Stimulated activated CD4-positive, alpha-beta T cell treated with anti-CD3 and anti-CD28 coated beads, Interleukin-15, amount 100 ng/mL, for 48 hours (primary cell): ENCODE results near the gene CHST2.
A peak's percentile ranks its signal among the peaks of the same experiment; 100 is the strongest.
"Not testable (repeated sequence)": the region's sequence is repeated elsewhere in the genome, so short reads cannot be mapped to it uniquely, and the experiment has no call there.

Experiments used
- DNase-seq, 2 donors: peaks; one replicate each; pipeline ENCODE4 v3.0.0-alpha.2; 2020; ENCODE audit warnings: low read depth in 2 of 2

Gene CHST2

GRCh38 chr3:143119009-143119914, at the start of gene CHST2:
CHST2 (plus strand) TSS chr3:143119771; CDS start chr3:143120817, 1,046 bp downstream.
- DNase-seq: peak; percentile 39 to 62

- no peak for DNase-seq
These were observed 48.5 kb upstream of the CHST2 start for GRCh38 chr3:143070977-143071551.

GRCh38 chr3:143071776-143072175, 47.8 kb upstream of the CHST2 start:
- DNase-seq: no peak

- DNase-seq: not testable (repeated sequence)
These were observed 47.1 kb upstream of the CHST2 start for GRCh38 chr3:143072298-143073020.

GRCh38 chr3:143073541-143073940, 46.0 kb upstream of the CHST2 start:
- DNase-seq: not testable (repeated sequence)

GRCh38 chr3:143073983-143074382, 45.6 kb upstream of the CHST2 start:
- DNase-seq: not testable (repeated sequence)

- no peak for DNase-seq
These were observed 40.7 kb upstream of the CHST2 start for GRCh38 chr3:143078883-143079282.

- no peak for DNase-seq
These were observed 39.4 kb upstream of the CHST2 start for GRCh38 chr3:143080196-143080595.

GRCh38 chr3:143081365-143081764, 38.2 kb upstream of the CHST2 start:
- DNase-seq: no peak

- DNase-seq: peak in 1 of 2 donors; percentile 9
These were observed 37.5 kb upstream of the CHST2 start for GRCh38 chr3:143081844-143082778.

- no peak for DNase-seq
These were observed 35.8 kb upstream of the CHST2 start for GRCh38 chr3:143083781-143084180.

GRCh38 chr3:143084856-143085731, 34.5 kb upstream of the CHST2 start:
- DNase-seq: no peak

- DNase-seq: no peak
These were observed 30.7 kb upstream of the CHST2 start for GRCh38 chr3:143088835-143089234.

- DNase-seq: no peak
These were observed 29.6 kb upstream of the CHST2 start for GRCh38 chr3:143089965-143090364.

GRCh38 chr3:143090486-143090885, 29.1 kb upstream of the CHST2 start:
- no peak for DNase-seq

GRCh38 chr3:143090976-143091837, 28.4 kb upstream of the CHST2 start:
- no peak for DNase-seq

GRCh38 chr3:143092191-143092590, 27.4 kb upstream of the CHST2 start:
- no peak for DNase-seq

GRCh38 chr3:143095813-143096212, 23.8 kb upstream of the CHST2 start:
- no peak for DNase-seq

- no peak for DNase-seq
These were observed 21.4 kb upstream of the CHST2 start for GRCh38 chr3:143098032-143098764.
